Measurements from ENCODE around the gene EDN3.

The EDN3 gene

DNA sequence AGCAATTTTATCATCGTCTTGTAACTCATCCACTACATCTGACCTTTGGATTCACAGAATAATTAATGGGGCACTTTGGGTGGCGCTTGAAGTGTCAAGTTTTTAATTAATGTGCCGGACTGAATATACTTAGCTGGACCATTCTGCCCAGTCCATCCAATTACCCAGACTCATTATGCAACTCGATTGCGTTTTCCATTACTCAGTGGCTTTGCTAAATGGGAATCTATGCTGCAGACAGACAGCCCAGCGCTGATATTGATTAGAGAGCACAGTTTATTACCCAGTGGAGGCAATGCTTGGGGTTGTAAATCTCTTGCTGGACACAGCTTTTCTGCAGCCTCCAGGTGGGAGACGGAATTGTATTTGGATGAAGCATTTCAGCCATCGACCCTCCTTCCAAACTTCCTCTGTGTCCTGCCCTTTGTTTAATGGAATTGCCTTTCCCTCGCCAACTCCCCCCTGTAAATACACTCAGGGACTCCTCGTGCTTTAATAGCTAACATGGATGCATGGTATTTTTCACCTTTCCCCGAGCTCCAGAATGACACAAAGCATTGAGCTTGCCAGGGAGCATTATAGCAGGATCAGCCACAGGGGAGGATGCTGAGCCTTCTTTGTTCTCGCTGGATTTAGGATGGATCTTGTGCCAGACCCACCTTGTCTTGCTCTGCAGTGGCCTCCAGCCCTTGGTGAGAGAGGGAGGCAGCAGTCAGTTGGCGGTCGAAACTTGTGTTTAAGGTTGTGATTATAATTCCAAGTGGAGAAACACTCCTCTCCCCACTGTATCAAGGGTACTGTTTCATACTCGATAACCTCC, 59.7 kb downstream of the EDN3 start:
- no peaks in the 10 kb centered on the region for H3K4me1 Mint-ChIP-seq (ENCODE audit: low read depth)
- H3K4me3 Mint-ChIP-seq, result no peak overlapping the region
- H3K9me3 Mint-ChIP-seq (ENCODE audit: low read depth), result no peaks in the 10 kb centered on the region
- H3K36me3 Mint-ChIP-seq, result no peaks in the 10 kb centered on the region
- H3K27ac Mint-ChIP-seq, result no peak overlapping the region
- H3K27me3 Mint-ChIP-seq, result no peaks in the 10 kb centered on the region

GRCh38 chr20:59360934-59361333, 60.5 kb downstream of the EDN3 start:
- no peaks in the 10 kb centered on the region for H3K27me3 Mint-ChIP-seq
- no peak overlapping the region for H3K4me3 Mint-ChIP-seq
- H3K27ac Mint-ChIP-seq, result no peak overlapping the region
- no peaks in the 10 kb centered on the region for H3K9me3 Mint-ChIP-seq (ENCODE audit: low read depth)
- no peaks in the 10 kb centered on the region for H3K4me1 Mint-ChIP-seq (ENCODE audit: low read depth)
- no peaks in the 10 kb centered on the region for H3K36me3 Mint-ChIP-seq

DNA sequence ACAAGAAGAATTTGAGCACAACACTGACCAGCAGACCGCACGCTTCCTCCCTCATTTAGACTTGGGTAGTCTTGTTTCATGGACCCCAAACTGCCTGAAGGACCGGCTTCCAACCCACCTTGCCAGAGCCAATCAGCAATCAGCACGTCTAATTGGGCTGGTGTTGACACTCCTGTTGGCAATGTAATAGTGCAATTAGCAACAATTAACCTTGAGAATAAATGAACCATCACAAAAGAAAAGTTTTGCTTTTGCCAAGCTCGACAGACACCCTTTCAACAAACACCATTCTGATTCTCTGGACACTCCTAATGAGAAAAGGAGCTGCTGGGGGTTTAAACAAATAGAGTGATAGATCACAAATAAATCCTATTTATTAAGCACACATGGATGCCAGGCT, 61.0 kb downstream of the EDN3 start:
- Mint-ChIP-seq H3K4me3 (no peak overlapping the region), H3K4me1 (ENCODE audit: low read depth) (no peaks in the 10 kb centered on the region), H3K9me3 (ENCODE audit: low read depth) (no peaks in the 10 kb centered on the region), H3K36me3 (no peaks in the 10 kb centered on the region), H3K27me3 (no peaks in the 10 kb centered on the region), H3K27ac (no peak overlapping the region)

GRCh38 chr20:59363101-59363500, 62.7 kb downstream of the EDN3 start:
- Mint-ChIP-seq H3K36me3 (no peaks in the 10 kb centered on the region), H3K4me1 (ENCODE audit: low read depth) (no peaks in the 10 kb centered on the region), H3K4me3 (no peak overlapping the region), H3K27ac (no peak overlapping the region), H3K9me3 (ENCODE audit: low read depth) (no peaks in the 10 kb centered on the region), H3K27me3 (no peaks in the 10 kb centered on the region)

DNA sequence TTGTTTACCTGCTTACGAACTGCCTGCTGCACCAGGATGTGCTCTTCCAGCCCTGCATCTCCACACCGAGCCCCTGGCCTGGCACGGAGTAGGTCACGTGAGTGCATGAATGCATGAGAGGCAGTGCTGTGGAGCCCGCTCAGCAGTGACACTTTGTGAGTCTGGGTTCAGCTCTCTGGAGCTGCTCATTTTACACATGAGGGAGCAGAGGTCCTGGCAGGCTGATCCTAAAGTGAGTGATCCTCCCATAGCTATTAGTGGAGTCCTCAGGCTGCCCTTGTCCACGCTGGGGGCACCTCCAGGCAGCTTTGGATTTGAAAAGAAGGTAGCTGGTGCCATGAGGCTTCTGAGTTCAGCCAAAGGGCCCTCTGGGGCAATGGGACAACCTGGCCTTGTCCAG, 64.2 kb downstream of the EDN3 start:
- Mint-ChIP-seq H3K9me3 (ENCODE audit: low read depth) (no peaks in the 10 kb centered on the region), H3K4me1 (ENCODE audit: low read depth) (no peaks in the 10 kb centered on the region), H3K36me3 (no peaks in the 10 kb centered on the region), H3K27ac (no peak overlapping the region), H3K27me3 (no peaks in the 10 kb centered on the region), H3K4me3 (no peak overlapping the region)

- Mint-ChIP-seq H3K9me3 (ENCODE audit: low read depth) (no peaks in the 10 kb centered on the region), H3K4me1 (ENCODE audit: low read depth) (no peaks in the 10 kb centered on the region), H3K27ac (no peak overlapping the region), H3K4me3 (no peak overlapping the region), H3K27me3 (no peaks in the 10 kb centered on the region), H3K36me3 (no peaks in the 10 kb centered on the region)
Measured at GRCh38 chr20:59365611-59366285, 65.3 kb downstream of the EDN3 start.

DNA sequence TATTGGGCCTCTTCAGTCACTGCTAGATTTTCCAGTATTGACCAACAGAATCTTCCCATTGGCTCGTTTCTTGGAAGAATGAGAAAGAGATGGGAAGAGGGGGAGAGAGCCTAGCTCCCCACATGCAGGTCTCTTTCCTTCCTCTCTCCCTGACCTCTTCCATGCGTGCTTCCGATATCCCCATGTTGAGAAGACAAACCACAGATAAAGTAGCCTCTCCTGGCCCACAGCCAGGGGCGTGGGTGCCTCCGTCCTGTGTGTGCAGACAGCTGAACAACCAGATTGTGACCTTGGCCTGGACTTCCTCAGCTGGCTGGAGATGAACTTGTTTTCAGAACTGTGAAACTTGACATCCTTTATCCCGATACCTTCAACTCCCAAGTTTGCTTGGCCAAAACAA, 71.0 kb downstream of the EDN3 start:
- Mint-ChIP-seq H3K36me3 (no peaks in the 10 kb centered on the region), H3K9me3 (ENCODE audit: low read depth) (no peaks in the 10 kb centered on the region), H3K4me3 (no peak overlapping the region), H3K27me3 (no peaks in the 10 kb centered on the region), H3K4me1 (ENCODE audit: low read depth) (no peaks in the 10 kb centered on the region), H3K27ac (no peak overlapping the region)

GRCh38 chr20:59374261-59374660, 73.8 kb downstream of the EDN3 start:
- no peak overlapping the region for H3K4me3 Mint-ChIP-seq
- no peaks in the 10 kb centered on the region for H3K27me3 Mint-ChIP-seq
- H3K36me3 Mint-ChIP-seq, result no peaks in the 10 kb centered on the region
- H3K4me1 Mint-ChIP-seq (ENCODE audit: low read depth), result peaks cover 2% of the 10 kb centered on the region
- no peak overlapping the region for H3K27ac Mint-ChIP-seq
- no peaks in the 10 kb centered on the region for H3K9me3 Mint-ChIP-seq (ENCODE audit: low read depth)

DNA sequence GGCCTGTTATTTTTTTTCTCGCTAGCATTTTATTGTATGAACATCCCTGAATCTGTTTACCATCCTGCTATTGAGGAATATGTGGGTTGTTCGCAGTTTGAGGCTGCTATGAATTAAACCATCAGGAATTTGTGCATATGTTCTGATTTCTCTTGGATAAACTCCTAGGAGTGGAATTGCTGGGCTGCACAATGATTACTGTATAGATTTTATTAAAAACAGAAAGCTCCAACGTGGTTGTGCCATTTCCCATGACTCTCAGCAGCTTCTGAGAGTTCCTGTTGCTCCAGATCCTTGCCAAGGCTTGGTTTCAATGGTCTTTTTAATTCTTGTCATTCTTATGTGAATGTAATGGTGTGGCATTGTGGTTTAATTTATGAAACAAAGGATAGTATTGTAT, 75.1 kb downstream of the EDN3 start:
- peaks cover 2% of the 10 kb centered on the region for H3K4me1 Mint-ChIP-seq (ENCODE audit: low read depth)
- H3K27me3 Mint-ChIP-seq, result no peaks in the 10 kb centered on the region
- no peak overlapping the region for H3K4me3 Mint-ChIP-seq
- H3K36me3 Mint-ChIP-seq, result no peaks in the 10 kb centered on the region
- H3K9me3 Mint-ChIP-seq (ENCODE audit: low read depth), result no peaks in the 10 kb centered on the region
- H3K27ac Mint-ChIP-seq, result no peak overlapping the region
